Hepatocyte (in vitro differentiated cells): ENCODE results near the gene RFC2. TPM values are rescaled to one million over a fixed set of nuclear protein-coding genes. Genes with fewer than 3 reads are reported as not detected.

ENCODE experiments used
- DNase-seq: peaks from one replicate; pipeline ENCODE4 v3.0.0-alpha.2; 2016; ENCODE audit warnings: low spot score
- H2AFZ ChIP-seq: fragments of 200-600 bp; sonication (generic); 2 replicates; pipeline ENCODE4 v1.6.0; 2016; ENCODE audit warnings: antibody characterized with exemption, mild to moderate bottlenecking
- H3K27ac ChIP-seq: fragments of 200-600 bp; sonication (generic); 2 replicates; pipeline ENCODE4 v1.5.1; 2016; ENCODE audit warnings: mild to moderate bottlenecking
- H3K27me3 ChIP-seq: fragments of 200-600 bp; sonication (generic); 2 replicates; pipeline ENCODE4 v1.6.1; 2016
- H3K36me3 ChIP-seq: fragments of 200-600 bp; sonication (generic); replicated peaks from 2 replicates; pipeline ENCODE4 v1.5.1; 2016; ENCODE audit warnings: low read depth; ENCODE audit not compliant: insufficient read depth
- H3K4me1 ChIP-seq: fragments of 200-600 bp; sonication (generic); 2 replicates; pipeline ENCODE4 v1.5.1; 2016; ENCODE audit warnings: mild to moderate bottlenecking, moderate library complexity; ENCODE audit not compliant: insufficient read depth
- H3K4me2 ChIP-seq: fragments of 200-600 bp; sonication (generic); 2 replicates; pipeline ENCODE4 v1.6.0; 2016
- H3K4me3 ChIP-seq: fragments of 200-600 bp; sonication (generic); 2 replicates; pipeline ENCODE4 v1.5.1; 2016; ENCODE audit warnings: mild to moderate bottlenecking
- H3K79me2 ChIP-seq: fragments of 200-600 bp; sonication (generic); 2 replicates; pipeline ENCODE4 v1.6.0; 2017; ENCODE audit warnings: mild to moderate bottlenecking
- H3K9me2 ChIP-seq: fragments of 200-600 bp; sonication (generic); replicated peaks from 2 replicates; pipeline ENCODE4 v1.6.0; 2017; ENCODE audit warnings: mild to moderate bottlenecking; ENCODE audit not compliant: insufficient read depth
- H3K9me3 ChIP-seq: fragments of 200-600 bp; sonication (generic); 2 replicates; pipeline ENCODE4 v1.5.1; 2016; ENCODE audit warnings: low read depth, mild to moderate bottlenecking
- H4K20me1 ChIP-seq: fragments of 200-600 bp; sonication (generic); 2 replicates; pipeline ENCODE4 v1.6.0; 2016; ENCODE audit warnings: mild to moderate bottlenecking; ENCODE audit not compliant: insufficient read depth, poor library complexity, severe bottlenecking
- CTCF ChIP-seq: fragments of 200-600 bp; sonication (generic); IDR thresholded peaks from 2 replicates; pipeline ENCODE4 v1.5.1; 2016; ENCODE audit warnings: antibody characterized with exemption, mild to moderate bottlenecking; ENCODE audit not compliant: poor library complexity
- EZH2 ChIP-seq: fragments of 200-600 bp; sonication (generic); IDR thresholded peaks from 2 replicates; pipeline ENCODE4 v1.6.1; 2016; ENCODE audit warnings: antibody characterized with exemption, mild to moderate bottlenecking, borderline replicate concordance
- EZH2phosphoT487 ChIP-seq: fragments of 200-600 bp; sonication (generic); IDR thresholded peaks from one replicate; pipeline ENCODE4 v1.6.1; 2018; ENCODE audit warnings: antibody characterized with exemption, mild to moderate bottlenecking, low read depth, moderate library complexity; ENCODE audit not compliant: unreplicated experiment, severe bottlenecking
- WGBS: methylation state at CpG from one replicate; pipeline ENCODE4 v1.1.6; 2016; ENCODE audit warnings: low lambda C conversion rate; ENCODE audit errors: missing lambda C conversion rate; 5-methylcytosine and 5-hydroxymethylcytosine counted together
- polyA plus RNA-seq: library from polyadenylated mRNA; unstranded; fragments of >200 nt; fragmentation: Nextera tagmentation; extraction: Ambion mirVana; gene quantifications from 2 replicates; pipeline ENCODE4 v1.2.1, GENCODE V29; 2016
- total RNA-seq: library from RNA; depleted of rRNA; stranded (reverse); fragments of >200 nt; gene quantifications from 2 replicates; pipeline ENCODE4 v1.2.3, GENCODE V29; 2014

The RFC2 gene
- total and polyA plus RNA-seq, 2 experiments from 2014 or later, result 16.8 to 25.4 TPM

- Histone ChIP-seq H2AFZ (no peak overlapping the region), H3K27me3 (no peaks in the 10 kb centered on the region), H3K4me1 (no peaks in the 10 kb centered on the region), H3K79me2 (no peaks in the 10 kb centered on the region), H3K9me3 (no peaks in the 10 kb centered on the region), H3K27ac (no peak overlapping the region), H3K9me2 (no peaks in the 10 kb centered on the region), H3K4me2 (no peak overlapping the region), H3K36me3 (no peaks in the 10 kb centered on the region), H4K20me1 (no peaks in the 10 kb centered on the region), H3K4me3 (no peak overlapping the region)
- TF ChIP-seq EZH2phosphoT487, result no peak
- no peak for TF ChIP-seq EZH2
- no peak for TF ChIP-seq CTCF
- WGBS, result 67% methylated on average over 13 of the region's 13 CpGs
- DNase-seq, result no peak
These were observed 13.8 kb upstream of the RFC2 start for GRCh38 chr7:74267756-74268565.

GRCh38 chr7:74266191-74266963 lies 12.2 kb upstream of the RFC2 start:
- 83% methylated on average over 7 of the region's 7 CpGs for WGBS
- no peaks in the 10 kb centered on the region for H3K9me2 ChIP-seq
- H3K4me1 ChIP-seq, result no peaks in the 10 kb centered on the region
- H4K20me1 ChIP-seq, result no peaks in the 10 kb centered on the region
- H3K4me3 ChIP-seq, result no peak overlapping the region
- no peak overlapping the region for H2AFZ ChIP-seq
- DNase-seq, result no peak
- TF ChIP-seq CTCF (no peak), EZH2phosphoT487 (no peak), EZH2 (no peak)
- no peak overlapping the region for H3K4me2 ChIP-seq
- no peaks in the 10 kb centered on the region for H3K79me2 ChIP-seq
- no peaks in the 10 kb centered on the region for H3K36me3 ChIP-seq
- H3K9me3 ChIP-seq, result no peaks in the 10 kb centered on the region
- H3K27ac ChIP-seq, result no peak overlapping the region
- H3K27me3 ChIP-seq, result no peaks in the 10 kb centered on the region

GRCh38 chr7:74263399-74264120 lies 9.4 kb upstream of the RFC2 start:
- no peak for TF ChIP-seq EZH2
- no peak for TF ChIP-seq EZH2phosphoT487
- Histone ChIP-seq H3K9me2 (no peaks in the 10 kb centered on the region), H3K4me1 (no peaks in the 10 kb centered on the region), H4K20me1 (no peaks in the 10 kb centered on the region), H3K36me3 (no peaks in the 10 kb centered on the region), H3K79me2 (no peaks in the 10 kb centered on the region), H2AFZ (no peak overlapping the region), H3K4me3 (no peak overlapping the region), H3K27ac (no peak overlapping the region), H3K27me3 (no peaks in the 10 kb centered on the region), H3K9me3 (no peaks in the 10 kb centered on the region), H3K4me2 (no peak overlapping the region)
- no peak for DNase-seq
- 78% methylated on average over 21 of the region's 21 CpGs for WGBS
